Lung (tissue), 12 donors: Measurements from ENCODE around the gene MCTP2. TPM values are rescaled to one million over a fixed set of nuclear protein-coding genes. Genes with fewer than 3 reads are reported as not detected.

Source experiments
- ATAC-seq: fragments of 200-7000 bp; cut with Tn5 transposase; one replicate; pipeline ENCODE4 v1.9.1; 2020; ENCODE audit warnings: moderate number of reproducible peaks; ENCODE audit not compliant: insufficient read depth, low FRiP score
- DNase-seq, 3 donors: peaks; one replicate each; pipeline ENCODE4 v3.0.0-alpha.2; 2013 to 2017
- H3K27ac ChIP-seq, 2 donors: one replicate each; pipeline ENCODE4 v1.5.1; 2013; ENCODE audit warnings: mild to moderate bottlenecking in 2 of 2, moderate library complexity in 2 of 2, control low read depth in 1 of 2, inconsistent platforms in 1 of 2, low read depth in 1 of 2, low read length in 1 of 2
- H3K27me3 ChIP-seq, 3 donors: one replicate each; pipeline ENCODE4 v1.5.1; 2013; ENCODE audit warnings: low read length in 2 of 3; ENCODE audit not compliant: control insufficient read depth in 3 of 3, insufficient read depth in 3 of 3
- H3K36me3 ChIP-seq, 4 donors: one replicate each; pipeline ENCODE4 v1.5.1; 2013; ENCODE audit warnings: low read length in 4 of 4, mild to moderate bottlenecking in 1 of 4, moderate library complexity in 1 of 4; ENCODE audit not compliant: control insufficient read depth in 4 of 4, insufficient read depth in 4 of 4
- H3K4me1 ChIP-seq, 5 donors: one replicate each; pipeline ENCODE4 v1.5.1; 2013; ENCODE audit warnings: low read length in 5 of 5, mild to moderate bottlenecking in 2 of 5, moderate library complexity in 1 of 5; ENCODE audit not compliant: control insufficient read depth in 5 of 5, insufficient read depth in 5 of 5
- H3K4me3 ChIP-seq: one replicate; pipeline ENCODE4 v1.5.1; 2013; ENCODE audit warnings: mild to moderate bottlenecking, control low read depth, moderate library complexity
- H3K9ac ChIP-seq, 2 donors: one replicate each; pipeline ENCODE4 v1.5.1; 2013; ENCODE audit warnings: low read length in 2 of 2, control low read depth in 1 of 2; ENCODE audit not compliant: insufficient read depth in 1 of 2
- H3K9me3 ChIP-seq, 4 donors: one replicate each; pipeline ENCODE4 v1.5.1; 2013; ENCODE audit warnings: low read length in 3 of 4, mild to moderate bottlenecking in 1 of 4, moderate library complexity in 1 of 4; ENCODE audit not compliant: control insufficient read depth in 4 of 4, insufficient read depth in 3 of 4
- WGBS, 2 donors: extraction: QIAGEN DNeasy Blood & Tissue Kit; methylation state at CpG; one replicate each; pipeline ENCODE4 v1.1.7; 2013; 5-methylcytosine and 5-hydroxymethylcytosine counted together
- polyA plus RNA-seq, 2 donors: library from polyadenylated mRNA; stranded (reverse); fragments of 200-250 nt; gene quantifications; one replicate each; pipeline ENCODE4 v1.2.1, GENCODE V29; 2013
- total RNA-seq, 2 donors: library from RNA; depleted of rRNA in 1 of 2; stranded (reverse); fragments of >200 nt in 1 of 2; gene quantifications; one replicate each; pipeline ENCODE4 v1.2.1, GENCODE V29; 2014 to 2021
- TF ChIP-seq, protein P1 (sequence below): IDR thresholded peaks from 2 replicates; pipeline ENCODE4 v1.5.1; 2012; ENCODE audit warnings: mild to moderate bottlenecking; ENCODE audit errors: control extremely low read depth, extremely low read depth
- donor health status: control.
- donor health status: control.
- donor health status: Bipolar disorder and iron deficiency.
- donor health status: healthy.
- donor health status: DM: yes; HTN: yes; CAD: no.

Gene MCTP2
- total and polyA plus RNA-seq, 4 donors: 3.5 to 92.5 (median 30.2) TPM

DNA sequence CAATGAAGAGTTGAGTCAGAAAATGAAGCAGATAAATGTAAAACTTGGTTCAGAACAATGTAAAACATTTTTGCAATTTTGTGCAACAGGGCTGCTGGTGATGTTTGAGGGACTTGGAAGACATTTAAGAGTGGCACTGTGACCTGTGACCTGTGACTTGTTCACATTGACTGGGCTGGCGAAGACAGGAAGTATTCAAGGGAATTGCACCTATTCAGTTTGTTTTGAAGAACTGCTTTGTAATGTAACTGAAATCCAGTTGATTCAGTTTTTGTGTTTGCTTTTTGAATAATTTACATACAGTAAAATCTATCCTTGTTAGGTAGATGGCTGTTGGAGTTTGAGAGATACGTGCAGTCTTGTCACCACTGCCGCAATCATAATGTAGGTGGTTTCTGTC lies 35.4 kb downstream of the MCTP2 start:
- WGBS, 2 donors: 62 to 81% methylated on average over 3 of the region's 3 CpGs
- ATAC-seq (no peak), DNase-seq (no peak)

DNA sequence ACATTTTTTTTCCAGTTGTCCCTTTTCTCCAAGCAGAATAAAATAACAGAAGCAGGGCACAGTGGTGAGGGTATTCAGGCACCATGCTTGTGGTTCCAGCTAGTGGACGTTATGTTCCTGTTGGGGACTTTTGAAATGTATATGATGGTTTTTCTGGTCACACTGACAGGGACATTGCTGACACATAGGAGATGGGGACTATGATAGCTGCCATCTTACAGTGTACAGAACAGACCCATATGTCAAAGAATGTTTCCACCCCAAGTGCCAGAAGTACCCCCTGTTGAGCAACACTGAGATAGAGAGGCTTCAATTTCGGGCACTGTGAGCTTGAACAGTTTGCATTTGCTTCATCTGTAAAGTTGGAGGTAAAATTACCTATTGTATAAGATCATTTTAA lies 38.6 kb downstream of the MCTP2 start:
- Histone ChIP-seq H3K4me3 (no peak overlapping the region), H3K36me3 (no peaks in the 10 kb centered on the region), H3K4me1 (peaks cover 0 to 4% (median 0%) of the 10 kb centered on the region in 5 donors), H3K27me3 (no peaks in the 10 kb centered on the region), H3K9me3 (no peaks in the 10 kb centered on the region), H3K9ac (no peak overlapping the region), H3K27ac (no peak overlapping the region)
- TF ChIP-seq, protein P1, sequence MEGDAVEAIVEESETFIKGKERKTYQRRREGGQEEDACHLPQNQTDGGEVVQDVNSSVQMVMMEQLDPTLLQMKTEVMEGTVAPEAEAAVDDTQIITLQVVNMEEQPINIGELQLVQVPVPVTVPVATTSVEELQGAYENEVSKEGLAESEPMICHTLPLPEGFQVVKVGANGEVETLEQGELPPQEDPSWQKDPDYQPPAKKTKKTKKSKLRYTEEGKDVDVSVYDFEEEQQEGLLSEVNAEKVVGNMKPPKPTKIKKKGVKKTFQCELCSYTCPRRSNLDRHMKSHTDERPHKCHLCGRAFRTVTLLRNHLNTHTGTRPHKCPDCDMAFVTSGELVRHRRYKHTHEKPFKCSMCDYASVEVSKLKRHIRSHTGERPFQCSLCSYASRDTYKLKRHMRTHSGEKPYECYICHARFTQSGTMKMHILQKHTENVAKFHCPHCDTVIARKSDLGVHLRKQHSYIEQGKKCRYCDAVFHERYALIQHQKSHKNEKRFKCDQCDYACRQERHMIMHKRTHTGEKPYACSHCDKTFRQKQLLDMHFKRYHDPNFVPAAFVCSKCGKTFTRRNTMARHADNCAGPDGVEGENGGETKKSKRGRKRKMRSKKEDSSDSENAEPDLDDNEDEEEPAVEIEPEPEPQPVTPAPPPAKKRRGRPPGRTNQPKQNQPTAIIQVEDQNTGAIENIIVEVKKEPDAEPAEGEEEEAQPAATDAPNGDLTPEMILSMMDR: no peak
- DNase-seq: no peak
- WGBS, 2 donors: 49 to 78% methylated on average over 2 of the region's 2 CpGs
- ATAC-seq: no peak

More for the DNA sequence above, 35.4 kb downstream of the MCTP2 start:
- Histone ChIP-seq H3K27ac (no peak overlapping the region), H3K9ac (no peak overlapping the region), H3K36me3 (no peaks in the 10 kb centered on the region), H3K4me3 (no peak overlapping the region), H3K27me3 (no peaks in the 10 kb centered on the region), H3K9me3 (no peaks in the 10 kb centered on the region), H3K4me1 (peaks cover 0 to 4% (median 0%) of the 10 kb centered on the region in 5 donors)
- TF ChIP-seq, protein P1: no peak

DNA sequence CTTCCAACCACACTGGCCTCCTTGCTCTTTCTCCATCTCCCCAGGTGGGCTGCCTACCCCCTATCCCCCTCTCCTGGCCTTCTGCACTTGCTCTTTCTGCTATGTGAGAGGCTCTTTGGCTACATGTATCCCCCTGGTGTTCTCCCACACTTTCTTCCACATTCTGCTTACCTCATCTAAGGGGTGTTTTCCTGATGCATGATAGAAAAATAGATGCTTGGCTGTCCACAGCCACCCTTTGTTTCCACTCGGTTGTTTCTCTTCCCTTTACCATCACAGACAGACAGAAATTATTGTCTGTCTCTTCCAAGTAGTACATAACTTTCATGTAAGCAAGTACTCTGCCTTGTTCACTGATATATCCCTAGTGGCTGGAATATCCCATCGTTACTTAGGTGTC lies 39.2 kb downstream of the MCTP2 start:
- TF ChIP-seq, protein P1: no peak
- peaks cover 0 to 4% (median 0%) of the 10 kb centered on the region in 5 donors for H3K4me1 ChIP-seq
- no peak for ATAC-seq
- no peaks in the 10 kb centered on the region for H3K9me3 ChIP-seq
- WGBS, 2 donors: 77 to 83% methylated on average over 2 of the region's 2 CpGs
- no peak overlapping the region for H3K27ac ChIP-seq
- no peaks in the 10 kb centered on the region for H3K36me3 ChIP-seq
- H3K4me3 ChIP-seq: no peak overlapping the region
- H3K9ac ChIP-seq: no peak overlapping the region
- DNase-seq: no peak
- H3K27me3 ChIP-seq: no peaks in the 10 kb centered on the region

DNA sequence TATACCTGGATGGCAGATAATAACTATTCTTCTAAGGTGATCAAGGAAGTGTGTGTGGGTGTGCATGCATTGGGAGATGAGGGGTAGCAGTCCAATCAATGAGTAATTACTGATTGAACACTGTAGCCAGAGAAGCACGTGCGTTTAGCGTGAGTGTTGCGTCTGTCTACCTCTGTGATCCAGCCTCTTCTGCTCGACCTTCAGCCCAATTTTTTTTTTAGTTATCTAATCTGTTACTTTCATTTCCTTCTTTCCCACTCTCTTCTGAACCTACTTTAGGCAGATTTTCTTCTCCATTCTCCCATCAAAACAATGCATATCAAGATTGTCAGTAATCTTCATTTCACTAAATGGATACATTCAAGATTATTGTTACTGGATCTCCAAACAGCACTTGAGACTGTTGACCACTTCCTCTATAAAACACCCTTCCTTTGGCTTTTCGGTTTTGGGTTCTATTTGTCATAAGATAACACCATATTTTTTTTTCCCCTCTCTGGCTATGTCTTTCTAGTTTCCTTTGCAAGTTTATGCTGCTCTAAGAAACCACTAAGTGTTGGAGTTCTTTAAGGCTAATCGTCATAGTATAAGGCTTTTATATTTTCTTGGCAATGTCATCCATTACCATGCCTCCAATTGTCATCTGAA lies 41.0 kb downstream of the MCTP2 start:
- no peak for DNase-seq
- Histone ChIP-seq H3K27me3 (no peaks in the 10 kb centered on the region), H3K4me1 (no peaks in the 10 kb centered on the region), H3K9ac (no peak overlapping the region), H3K9me3 (no peaks in the 10 kb centered on the region), H3K27ac (no peak overlapping the region), H3K36me3 (no peaks in the 10 kb centered on the region), H3K4me3 (no peak overlapping the region)
- no peak for ATAC-seq
- TF ChIP-seq, protein P1: no peak
- WGBS, 2 donors: 42 to 60% methylated on average over 7 of the region's 7 CpGs
